Measurements from ENCODE around the gene IGFBP5. TPM values are rescaled to one million over a fixed set of nuclear protein-coding genes. Genes with fewer than 3 reads are reported as not detected.

Gene IGFBP5
- total and polyA plus RNA-seq, 12 donors, result 67.1 to 267 (median 152) TPM

- TF ChIP-seq, protein P1, sequence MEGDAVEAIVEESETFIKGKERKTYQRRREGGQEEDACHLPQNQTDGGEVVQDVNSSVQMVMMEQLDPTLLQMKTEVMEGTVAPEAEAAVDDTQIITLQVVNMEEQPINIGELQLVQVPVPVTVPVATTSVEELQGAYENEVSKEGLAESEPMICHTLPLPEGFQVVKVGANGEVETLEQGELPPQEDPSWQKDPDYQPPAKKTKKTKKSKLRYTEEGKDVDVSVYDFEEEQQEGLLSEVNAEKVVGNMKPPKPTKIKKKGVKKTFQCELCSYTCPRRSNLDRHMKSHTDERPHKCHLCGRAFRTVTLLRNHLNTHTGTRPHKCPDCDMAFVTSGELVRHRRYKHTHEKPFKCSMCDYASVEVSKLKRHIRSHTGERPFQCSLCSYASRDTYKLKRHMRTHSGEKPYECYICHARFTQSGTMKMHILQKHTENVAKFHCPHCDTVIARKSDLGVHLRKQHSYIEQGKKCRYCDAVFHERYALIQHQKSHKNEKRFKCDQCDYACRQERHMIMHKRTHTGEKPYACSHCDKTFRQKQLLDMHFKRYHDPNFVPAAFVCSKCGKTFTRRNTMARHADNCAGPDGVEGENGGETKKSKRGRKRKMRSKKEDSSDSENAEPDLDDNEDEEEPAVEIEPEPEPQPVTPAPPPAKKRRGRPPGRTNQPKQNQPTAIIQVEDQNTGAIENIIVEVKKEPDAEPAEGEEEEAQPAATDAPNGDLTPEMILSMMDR (IDR thresholded peaks at IDR 0.05), result no peak
Observed at GRCh38 chr2:216721141-216721540, 25.8 kb upstream of the IGFBP5 start.

GRCh38 chr2:216720722-216721121 lies 25.4 kb upstream of the IGFBP5 start:
- Histone ChIP-seq H3K27me3 (no peaks in the 10 kb centered on the region), H3K4me1 (peaks cover 0 to 13% (median 3%) of the 10 kb centered on the region in 9 donors), H3K4me3 (no peak overlapping the region), H3K36me3 (no peaks in the 10 kb centered on the region), H3K27ac (no peak overlapping the region), H3K9me3 (no peaks in the 10 kb centered on the region)
- intact Hi-C loops (cut with DNase I), result no loop called here
- DNase-seq (no peak), ATAC-seq (no peak)
- WGBS, 2 donors, result 95 to 99% methylated on average over 4 of the region's 4 CpGs
- TF ChIP-seq, protein P1 (IDR thresholded peaks at IDR 0.05), result no peak

More at GRCh38 chr2:216721141-216721540, 25.8 kb upstream of the IGFBP5 start:
- intact Hi-C loops (cut with DNase I), result no loop called here
- peaks cover 0 to 9% (median 0%) of the 10 kb centered on the region in 9 donors for H3K4me1 ChIP-seq
- H3K27ac ChIP-seq, result no peak overlapping the region
- H3K9me3 ChIP-seq, result no peaks in the 10 kb centered on the region
- H3K27me3 ChIP-seq, result no peaks in the 10 kb centered on the region
- no peak for ATAC-seq
- no peak overlapping the region for H3K4me3 ChIP-seq
- H3K36me3 ChIP-seq, result no peaks in the 10 kb centered on the region
- WGBS, 2 donors, result 90 to 97% methylated on average over 1 of the region's 1 CpG
- no peak for DNase-seq

DNA sequence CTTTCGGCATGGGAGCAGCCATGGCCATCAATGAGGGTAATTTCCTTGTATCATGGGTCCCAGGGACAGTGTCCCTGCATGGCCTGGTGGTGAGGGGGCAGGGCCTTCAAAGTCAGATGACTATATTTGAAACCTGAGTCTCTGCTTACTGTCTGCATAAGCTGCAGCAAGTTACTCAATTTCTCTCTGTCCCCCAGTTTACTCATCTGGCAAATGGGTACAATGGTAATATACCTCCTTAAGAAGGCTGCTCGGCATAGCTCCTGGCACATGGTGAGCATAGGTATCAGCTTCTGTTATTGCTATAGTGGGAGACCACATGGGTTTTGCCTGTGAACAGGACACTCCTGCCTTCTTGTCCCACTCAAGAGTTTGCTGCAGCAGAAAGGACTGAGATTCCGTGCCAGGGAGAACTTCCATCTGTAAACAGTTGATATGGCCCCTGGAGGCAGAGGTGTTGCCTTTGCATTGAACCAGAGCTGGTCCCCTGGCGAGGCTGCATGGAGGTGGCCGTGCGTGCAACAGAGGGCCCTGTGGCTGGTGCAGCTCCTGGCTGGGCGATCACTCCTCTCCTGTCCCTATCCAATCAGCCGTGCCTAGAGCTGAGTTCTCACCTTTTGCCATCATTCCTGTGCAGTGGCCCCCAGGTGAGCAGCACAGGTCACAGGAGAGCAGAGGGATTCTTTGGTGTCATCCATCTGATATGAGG lies 22.7 kb upstream of the IGFBP5 start:
- H3K4me3 ChIP-seq, result no peak overlapping the region
- H3K4me1 ChIP-seq, result peaks cover 0 to 33% (median 13%) of the 10 kb centered on the region in 9 donors
- no peak for ATAC-seq
- H3K9me3 ChIP-seq, result no peaks in the 10 kb centered on the region
- H3K36me3 ChIP-seq, result no peaks in the 10 kb centered on the region
- intact Hi-C loops (cut with DNase I), result no loop called here
- TF ChIP-seq, protein P1 (IDR thresholded peaks at IDR 0.05), result no peak
- H3K27me3 ChIP-seq, result peaks cover 0 to 5% (median 0%) of the 10 kb centered on the region in 7 donors
- no peak overlapping the region for H3K27ac ChIP-seq
- 95 to 96% methylated on average over 8 of the region's 8 CpGs for WGBS, 2 donors
- DNase-seq, result no peak

DNA sequence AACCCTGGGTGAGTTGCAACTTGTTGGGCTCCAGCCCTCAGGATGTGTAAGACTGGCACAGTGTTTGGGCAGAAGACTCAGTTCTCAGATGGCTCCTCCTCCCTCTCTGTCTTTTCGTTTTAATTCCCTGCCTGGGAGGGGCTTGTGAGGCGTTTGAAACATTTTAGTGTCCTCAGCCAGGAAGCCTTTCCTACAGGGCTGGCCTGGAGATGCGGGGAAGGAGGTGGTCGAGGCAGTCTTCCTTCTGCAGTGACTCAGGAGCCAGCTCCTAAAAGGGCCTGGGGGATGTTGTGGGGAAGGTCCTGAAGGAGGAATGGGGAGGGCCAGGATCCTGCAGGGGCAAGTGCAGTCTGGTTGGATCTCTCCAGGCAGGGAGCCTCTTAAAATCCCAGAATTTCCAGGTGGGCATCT lies 22.1 kb upstream of the IGFBP5 start:
- peaks cover 0 to 5% (median 0%) of the 10 kb centered on the region in 7 donors for H3K27me3 ChIP-seq
- TF ChIP-seq, protein P1 (IDR thresholded peaks at IDR 0.05), result no peak
- intact Hi-C loops (cut with DNase I), result no loop called here
- no peak overlapping the region for H3K4me3 ChIP-seq
- 56 to 59% methylated on average over 4 of the region's 4 CpGs for WGBS, 2 donors
- peaks cover 0 to 37% (median 13%) of the 10 kb centered on the region in 9 donors for H3K4me1 ChIP-seq
- no peaks in the 10 kb centered on the region for H3K9me3 ChIP-seq
- no peak for ATAC-seq
- H3K36me3 ChIP-seq, result no peaks in the 10 kb centered on the region
- DNase-seq, result no peak
- no peak overlapping the region for H3K27ac ChIP-seq

Measured in heart right ventricle (tissue), 16 donors.